ENCODE results near the gene OXGR1.

Gene OXGR1

DNA sequence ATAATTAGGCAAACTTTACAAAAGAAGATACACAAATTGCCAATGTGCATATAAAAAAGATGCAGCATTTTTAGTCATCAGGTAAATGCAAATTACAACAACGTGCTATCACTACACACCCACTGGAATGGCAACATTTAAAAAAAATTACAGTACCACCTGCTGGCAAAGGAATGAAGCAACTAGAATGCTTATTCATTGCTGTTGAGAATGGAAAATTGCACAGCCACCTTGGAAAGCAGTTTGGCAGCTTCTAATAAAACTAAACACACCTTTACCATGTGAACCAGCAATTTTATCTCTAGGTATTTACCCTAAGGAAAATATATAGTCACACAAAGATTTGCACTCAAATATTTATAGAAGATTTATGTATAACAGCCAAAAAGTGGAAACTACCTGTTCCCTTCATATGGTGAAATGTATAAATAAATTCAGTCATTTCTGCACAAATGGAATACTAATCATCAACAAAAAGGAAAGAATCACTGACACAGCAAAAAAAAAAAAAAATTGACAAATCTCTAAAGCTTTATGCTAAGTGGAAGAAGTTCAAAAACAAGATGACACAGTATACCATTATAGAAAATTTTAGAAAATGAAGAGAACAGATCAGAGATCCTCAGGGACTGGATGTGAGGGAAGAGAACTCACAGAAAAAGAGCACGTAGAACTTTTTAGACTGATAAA is 30.3 kb downstream of the OXGR1 start:
- DNase-seq (ENCODE audit: low read depth, low spot score): no peak

DNA sequence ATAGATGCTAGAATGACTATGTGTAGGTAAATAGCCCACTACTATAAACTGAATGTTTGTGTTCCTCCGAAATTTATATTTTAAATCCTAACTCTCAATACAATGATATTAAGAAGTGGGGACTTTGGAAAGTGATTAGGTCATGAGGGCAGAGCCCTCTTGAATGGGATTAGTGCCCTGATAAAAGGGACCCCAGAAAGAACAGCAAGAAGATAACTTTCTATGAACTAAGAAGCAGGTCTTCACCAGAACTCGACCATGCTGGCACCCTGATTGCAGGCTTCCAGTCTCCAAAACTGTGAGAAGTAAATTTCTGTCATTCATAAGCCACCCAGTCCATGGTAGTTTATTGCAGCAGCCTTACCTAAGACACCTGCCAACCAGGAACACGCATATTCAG is 33.9 kb downstream of the OXGR1 start:
- no peak for DNase-seq (ENCODE audit: low read depth, low spot score)

DNA sequence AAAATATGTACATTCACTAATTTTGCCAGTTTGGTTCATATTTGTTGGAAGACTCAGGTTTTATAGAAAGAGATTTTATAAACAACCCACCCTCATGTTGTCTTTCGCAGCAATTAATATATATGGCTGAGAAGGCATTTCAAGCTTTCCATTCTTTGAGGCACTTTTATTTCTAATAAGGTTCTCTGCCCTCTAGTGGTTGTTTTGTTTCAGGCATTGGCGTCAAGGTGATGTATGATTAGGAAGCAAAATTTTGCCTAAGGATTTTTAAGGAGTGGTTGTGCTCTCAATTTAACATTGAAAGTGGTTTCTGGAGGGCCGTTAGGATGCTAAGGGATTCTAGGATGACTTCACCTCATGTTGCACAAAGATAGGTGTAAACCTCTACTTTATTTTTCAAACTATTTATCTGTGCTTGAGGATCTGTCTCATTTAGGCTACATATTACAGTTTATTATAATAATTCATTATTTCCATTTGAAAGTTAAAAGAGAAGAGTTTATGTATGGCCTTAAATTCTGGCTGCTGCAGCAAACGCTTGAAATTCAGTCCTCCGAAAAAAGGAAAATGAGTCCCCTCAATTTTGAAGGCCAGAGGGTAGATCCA is 35.9 kb downstream of the OXGR1 start:
- DNase-seq (ENCODE audit: low read depth, low spot score): peak; percentile 2

DNA sequence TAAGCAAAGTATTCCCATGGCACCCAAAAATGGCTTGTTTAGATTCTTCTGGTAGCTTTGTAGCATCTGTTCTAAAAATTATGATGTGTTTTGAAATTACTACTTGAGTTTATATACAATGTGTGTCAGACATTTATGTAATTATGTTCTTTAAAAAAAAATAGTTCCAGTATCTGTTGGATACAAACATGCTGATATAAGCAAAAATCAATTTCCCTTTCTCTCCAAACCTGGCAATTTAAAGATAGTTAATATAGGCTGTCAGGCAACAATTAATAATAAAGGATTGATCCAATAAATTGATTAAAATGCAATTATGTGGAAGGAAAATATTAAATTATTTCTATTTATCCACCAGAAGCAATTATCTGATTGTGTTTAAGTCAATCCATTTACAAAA is 41.7 kb downstream of the OXGR1 start:
- no peak for DNase-seq (ENCODE audit: low read depth, low spot score)

DNA sequence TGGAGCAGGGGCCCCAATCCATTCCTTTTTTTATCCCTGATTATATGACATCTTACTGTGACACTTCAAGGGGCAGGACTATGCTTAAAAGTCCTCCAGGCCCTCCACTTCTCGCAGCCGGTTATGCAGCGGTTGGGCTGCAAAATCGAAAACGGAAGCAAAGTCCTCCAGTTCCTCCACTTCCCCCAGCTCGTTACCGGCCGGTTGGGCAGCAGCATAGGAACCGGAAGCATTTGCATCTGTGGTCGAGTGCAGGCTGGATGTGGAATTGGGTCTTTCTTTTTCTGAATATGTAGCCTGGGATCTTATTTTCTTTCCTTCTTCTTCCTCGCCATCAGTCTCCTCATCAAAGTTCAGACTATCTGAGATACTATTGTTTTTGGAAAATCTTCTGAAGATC is 46.1 kb downstream of the OXGR1 start:
- DNase-seq (ENCODE audit: low read depth, low spot score): no peak

DNA sequence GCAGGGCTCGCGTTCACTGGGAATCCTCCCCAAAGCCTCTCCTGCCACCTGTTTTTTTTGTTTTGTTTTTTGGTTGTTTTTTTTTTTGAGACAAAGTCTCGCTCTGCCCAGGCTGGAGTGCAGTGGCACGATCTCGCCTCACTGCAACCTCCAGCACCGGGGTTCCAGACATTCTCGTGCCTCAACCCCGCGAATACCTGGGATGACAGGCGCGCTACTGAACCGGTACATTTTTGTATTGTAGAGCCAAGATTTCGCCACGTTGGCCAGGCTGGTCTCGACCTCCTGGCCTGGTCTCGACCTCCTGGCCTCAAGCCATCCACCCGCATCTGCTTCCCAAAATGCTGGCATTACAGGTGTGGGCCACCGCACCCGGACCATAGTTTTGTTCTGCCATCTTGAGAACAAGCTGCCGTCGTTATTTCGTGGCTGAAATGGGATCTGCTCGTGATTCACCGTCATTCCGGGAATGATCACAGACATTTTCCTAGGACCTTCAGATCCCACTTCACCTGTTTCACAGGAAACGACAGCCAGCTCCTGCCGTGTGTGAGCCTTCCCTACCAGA is 46.8 kb downstream of the OXGR1 start:
- no peak for DNase-seq (ENCODE audit: low read depth, low spot score)

DNA sequence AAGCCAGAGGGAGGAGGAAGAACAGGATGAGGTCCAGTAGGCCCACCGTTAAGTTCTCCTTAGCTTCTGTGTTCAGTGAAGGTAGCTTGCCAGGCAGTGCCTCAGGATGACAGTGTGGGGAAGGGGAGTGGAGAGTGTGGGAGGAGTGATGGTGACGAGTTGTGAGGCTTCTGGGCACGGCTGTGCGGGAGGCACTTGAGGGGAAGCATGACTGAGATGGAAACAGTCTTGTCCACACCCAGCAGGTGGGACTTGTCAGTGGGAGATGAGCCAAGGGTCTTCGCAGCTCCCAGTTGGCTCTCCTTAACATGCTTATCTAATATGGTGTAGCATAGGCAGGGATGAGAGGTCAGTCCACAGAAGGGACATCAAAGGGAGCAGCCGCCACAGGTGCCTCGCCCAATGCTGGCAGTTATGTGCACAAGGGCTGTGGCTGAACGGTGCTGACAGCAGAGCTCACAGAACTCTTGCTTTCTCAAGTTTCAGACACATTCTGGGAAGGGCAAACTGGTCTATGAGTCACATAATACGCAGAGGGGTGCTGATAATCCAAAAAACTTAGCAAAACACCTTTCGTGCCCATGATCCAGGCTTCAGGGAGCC is 47.5 kb downstream of the OXGR1 start:
- DNase-seq (ENCODE audit: low read depth, low spot score): no peak

DNA sequence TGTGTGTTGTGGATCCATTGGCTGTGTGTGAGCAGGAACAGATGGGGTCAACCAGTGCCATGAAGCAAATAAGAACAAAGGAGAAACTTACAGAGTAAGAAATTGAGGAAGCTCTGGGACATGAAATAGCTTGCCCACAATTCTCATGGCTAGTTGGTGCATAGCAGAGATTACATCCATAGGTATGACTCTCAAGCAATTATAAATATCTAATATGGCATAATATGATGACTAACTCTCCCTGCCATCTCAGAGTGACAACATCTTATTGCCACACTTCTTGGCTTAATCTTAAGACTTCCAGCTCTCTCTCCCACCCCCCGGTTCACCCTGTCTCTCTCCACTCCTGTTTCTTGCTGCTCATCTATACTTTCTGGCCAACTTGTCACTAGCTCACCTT is 53.3 kb downstream of the OXGR1 start:
- no peak for DNase-seq (ENCODE audit: low read depth, low spot score)

DNA sequence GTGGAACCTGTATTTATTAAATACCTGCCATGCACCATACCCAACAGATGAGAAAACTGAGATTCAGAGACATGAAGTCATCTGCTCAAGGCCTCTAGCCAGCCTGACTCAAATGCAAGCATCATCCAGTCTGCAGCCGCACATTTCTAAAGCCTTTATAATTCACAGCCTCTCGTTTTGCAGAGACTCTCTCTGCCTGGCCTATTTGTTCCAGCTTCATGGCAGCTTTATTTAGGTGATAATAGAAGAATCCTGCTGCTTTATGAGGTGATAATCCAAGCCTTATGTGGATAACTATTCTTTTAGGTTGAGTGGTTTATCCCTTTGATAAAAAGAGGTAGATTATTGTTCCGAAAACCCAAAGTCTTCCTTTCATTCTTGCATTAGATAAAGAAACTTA is 58.4 kb downstream of the OXGR1 start:
- no peak for DNase-seq (ENCODE audit: low read depth, low spot score)

Data from smooth muscle cell of the brain vasculature (primary cell).